Measurements from ENCODE around the gene GOLGA2.
A peak's percentile ranks its signal among the peaks of the same experiment; 100 is the strongest.
"Not testable (repeated sequence)": the region's sequence is repeated elsewhere in the genome, so short reads cannot be mapped to it uniquely, and the experiment has no call there.

Gene GOLGA2

DNA sequence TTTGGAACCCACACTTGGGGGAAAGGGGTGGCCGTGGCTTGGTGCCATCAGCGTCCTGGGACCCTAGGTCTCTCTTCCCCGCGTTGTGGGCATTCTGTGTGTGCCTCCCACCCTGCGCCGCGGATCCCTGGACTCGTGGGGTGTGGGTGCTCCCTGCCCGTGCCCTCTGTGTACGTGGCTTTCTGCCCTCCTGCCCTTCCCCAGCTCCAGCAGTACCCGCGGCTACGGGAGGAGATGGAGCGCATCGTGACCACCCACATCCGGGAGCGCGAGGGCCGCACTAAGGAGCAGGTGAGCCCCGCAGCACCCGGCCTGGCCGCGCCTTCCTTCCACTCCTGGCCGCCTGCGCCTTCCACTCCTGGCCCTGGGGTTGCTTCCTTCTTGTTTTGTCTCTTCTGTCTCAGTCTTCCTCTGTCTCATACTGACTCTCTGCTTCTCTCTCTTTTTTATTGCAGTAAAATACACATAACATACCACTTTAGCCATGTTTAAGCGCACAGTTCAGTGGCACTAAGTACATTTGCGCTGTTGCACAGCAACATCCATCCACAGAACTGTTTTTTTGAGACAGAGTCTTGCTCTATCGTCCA, 41.9 kb downstream of the GOLGA2 start:
- no peak for DNase-seq

DNA sequence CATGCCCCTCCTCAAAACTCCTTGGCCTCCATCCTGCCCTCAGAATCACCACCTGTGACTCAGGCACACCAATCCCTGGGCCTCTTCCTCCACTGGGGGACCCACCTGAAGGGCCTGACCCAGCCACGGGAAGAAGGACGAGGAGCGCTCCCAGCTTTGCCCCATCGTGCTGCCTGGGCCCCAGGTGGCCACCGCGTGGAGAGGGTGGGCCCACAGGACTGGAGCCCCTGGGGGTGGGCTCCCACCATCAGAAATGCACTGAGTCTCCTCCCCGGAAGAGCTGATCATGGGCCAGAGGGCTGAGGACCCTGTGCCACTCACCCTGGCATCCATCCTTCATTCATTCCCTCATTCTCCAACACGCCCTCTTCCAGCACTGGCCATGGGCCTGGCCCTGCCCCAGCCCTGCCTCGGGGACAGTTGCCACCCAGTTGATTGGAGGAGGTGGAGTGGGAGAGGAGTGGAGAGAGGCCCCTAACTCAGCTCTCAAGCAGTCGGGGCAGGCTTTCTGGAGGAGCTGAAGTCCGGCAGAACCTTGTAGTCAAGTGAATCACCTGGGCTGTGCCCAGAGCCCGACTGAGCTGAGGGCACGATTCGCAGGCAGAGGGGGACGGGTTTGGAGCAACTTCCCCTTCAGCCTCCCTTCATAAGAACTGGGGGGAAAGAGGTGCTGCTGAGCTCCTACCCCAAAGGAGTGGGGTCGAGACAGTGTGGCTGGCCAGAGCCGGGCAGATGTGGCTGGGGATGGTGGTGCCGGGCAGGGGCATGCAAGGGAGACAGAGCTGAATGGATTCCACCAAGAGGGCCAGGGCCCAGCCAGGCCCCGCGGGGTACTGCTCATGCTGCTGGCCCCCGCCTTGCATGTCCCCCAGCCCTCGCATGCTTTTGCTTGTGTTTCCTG, 43.0 kb downstream of the GOLGA2 start:
- no peak for DNase-seq

DNA sequence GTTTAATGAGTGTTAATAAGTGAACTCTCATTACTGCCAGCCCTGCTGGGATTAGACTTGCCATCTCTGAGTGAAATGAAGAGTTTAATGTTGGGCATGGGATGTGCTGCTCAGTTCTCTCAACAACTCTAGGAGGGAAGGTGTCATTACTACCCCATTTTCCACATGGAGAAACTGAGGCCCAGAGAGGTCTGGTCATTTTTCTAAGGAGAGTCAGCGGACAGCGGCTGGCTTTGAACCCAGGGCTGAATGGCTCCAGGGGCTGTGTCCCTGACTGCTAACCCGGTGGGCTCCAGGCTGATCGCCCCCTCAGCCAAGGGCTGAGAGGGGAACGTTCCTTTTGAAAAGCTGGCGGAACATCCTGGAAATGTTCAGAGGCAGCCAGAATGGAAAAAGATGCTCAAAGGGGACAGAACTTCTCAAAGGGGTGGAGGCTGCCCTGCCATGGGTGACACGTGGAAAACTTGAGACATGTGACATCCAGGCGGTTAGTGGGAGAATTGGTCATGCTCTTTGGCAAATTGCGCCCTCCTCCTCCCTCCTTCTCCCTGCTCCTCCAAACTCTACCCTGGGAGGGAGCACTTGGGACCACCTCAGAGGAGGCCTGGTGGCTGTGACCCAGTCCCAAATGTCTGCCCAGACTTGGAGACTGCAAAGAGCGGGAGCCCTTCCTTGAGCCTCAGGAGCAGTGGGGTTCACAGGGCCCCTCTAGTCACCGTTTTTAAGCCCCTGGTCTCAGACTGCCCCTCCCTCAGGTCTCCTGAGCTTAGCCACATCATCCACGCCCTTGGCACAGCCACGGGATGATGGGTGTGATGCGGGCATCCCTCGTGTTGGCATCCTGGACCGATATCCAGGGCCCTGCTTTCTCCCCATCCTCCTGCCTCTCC, 43.9 kb downstream of the GOLGA2 start:
- no peak for DNase-seq

DNA sequence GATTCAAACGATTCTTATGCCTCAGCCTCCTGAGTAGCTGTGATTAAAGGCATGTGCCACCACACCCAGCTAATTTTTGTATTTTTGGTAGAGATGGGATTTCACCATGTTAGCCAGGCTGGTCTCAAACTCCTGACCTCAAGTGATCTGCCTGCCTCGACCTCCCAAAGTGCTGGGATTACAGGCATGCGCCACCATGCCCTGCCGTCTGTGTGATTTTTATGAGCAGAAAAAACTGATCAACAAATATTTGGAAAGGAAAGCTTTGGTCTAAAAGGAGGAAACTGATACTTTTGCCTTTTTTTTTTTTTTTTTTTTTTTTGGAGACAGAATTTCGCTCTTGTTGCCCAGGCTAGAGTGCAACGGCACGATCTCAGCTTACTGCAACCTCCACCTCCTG, 44.9 kb downstream of the GOLGA2 start:
- not testable (repeated sequence) for DNase-seq

DNA sequence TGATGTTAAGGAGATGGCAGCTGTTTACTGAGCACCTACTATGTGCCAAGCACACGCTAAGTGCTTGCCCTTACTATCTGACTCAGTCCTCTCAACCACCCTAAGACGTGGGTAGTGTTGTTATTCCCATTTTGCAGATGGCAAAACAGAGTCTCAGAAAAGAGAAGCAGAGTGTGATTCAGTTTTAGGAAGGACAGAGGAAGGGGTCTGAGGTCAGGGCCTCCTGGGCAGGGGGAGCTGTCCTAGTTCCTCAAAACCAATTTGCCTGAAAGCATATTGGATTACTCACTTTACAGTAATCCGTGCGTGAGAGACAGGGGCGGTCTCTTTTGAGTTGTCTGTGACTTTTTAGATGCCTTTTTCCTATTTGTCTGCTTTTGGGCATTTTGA, 49.4 kb downstream of the GOLGA2 start:
- DNase-seq, result no peak

DNA sequence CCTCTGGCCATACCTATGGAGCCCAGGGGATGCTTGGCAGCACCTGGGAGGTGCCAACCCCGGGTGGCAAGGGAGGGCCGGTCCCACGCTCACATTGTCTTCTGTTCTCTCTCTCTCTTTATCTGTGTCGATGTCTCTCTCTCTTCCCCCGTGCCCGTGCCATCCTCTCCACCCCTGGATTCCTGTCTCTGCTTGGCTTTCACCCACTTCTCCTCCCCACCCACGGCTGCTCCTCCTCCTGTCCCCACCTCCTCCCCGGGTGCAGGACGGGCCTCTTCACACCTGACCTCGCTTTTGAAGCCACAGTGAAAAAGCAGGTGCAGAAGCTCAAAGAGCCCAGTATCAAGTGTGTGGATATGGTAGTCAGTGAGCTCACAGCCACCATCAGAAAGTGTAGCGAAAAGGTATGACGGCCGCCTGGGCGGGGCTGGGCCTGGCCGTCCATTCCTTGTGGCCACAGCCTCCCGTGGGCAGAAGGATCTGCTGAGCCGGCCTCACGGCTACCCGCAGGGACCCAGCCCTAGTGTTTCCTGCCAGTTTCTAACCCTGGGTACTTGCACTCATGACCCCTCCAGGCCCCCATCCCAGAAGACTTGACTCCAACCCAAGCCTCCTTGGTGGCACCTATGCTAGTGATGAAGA, 49.9 kb downstream of the GOLGA2 start:
- no peak for DNase-seq

DNA sequence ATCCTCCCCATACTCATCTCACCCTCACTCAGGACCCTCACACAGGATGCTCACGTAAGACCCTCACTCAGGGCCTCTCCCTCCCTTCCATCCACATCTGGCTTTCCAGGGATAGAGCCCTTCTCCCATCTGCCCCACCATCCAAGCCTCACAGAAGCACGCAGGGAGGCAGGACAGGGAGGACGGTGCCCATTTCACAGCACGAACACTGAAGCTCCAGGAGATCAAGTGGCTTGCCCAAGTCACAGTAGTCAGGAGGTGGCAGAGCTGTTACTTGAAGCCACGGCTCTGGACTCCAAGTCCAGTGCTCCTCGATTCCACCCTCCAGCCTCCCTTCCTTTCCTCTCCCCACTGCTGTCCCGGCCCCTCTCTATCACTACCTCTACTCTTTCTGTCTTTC, 50.9 kb downstream of the GOLGA2 start:
- no peak for DNase-seq

DNA sequence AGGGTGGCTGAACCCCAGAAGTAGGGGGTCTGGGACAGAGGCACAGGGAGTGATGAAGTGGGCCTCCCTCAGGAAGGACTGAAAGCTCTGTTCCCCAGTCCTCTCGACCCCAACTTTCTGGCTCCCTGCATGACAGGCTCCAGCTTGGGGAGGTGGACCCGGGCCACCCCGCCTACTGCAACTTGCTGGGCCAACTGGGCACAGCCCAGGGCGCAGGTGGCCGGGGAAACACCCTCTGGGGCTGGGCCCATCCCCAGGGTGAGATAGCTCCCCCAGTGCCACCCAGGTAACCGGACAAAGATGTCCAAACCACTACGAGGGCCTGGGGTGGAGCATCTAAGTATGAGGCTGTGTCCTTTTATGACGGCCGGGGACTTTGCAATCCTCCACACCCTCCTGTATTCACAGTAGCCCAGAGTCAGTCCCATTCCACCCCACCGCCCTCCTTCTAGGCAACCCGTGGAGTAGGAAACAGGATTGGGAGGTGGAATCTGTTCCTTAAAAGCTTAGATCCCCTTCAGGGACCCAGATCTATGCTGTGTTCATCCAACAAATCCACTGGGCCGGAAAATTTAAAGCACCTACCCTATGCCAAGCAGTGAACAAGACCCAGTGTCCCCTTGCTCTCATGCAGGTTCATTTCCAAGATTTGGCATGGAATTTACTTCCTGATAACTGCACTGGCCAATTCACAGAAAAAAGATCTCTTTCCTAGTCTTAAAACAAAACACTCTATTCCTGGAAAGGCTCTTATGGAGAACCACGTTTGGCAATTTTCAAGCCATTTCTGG, 52.7 kb downstream of the GOLGA2 start:
- DNase-seq, result no peak

DNA sequence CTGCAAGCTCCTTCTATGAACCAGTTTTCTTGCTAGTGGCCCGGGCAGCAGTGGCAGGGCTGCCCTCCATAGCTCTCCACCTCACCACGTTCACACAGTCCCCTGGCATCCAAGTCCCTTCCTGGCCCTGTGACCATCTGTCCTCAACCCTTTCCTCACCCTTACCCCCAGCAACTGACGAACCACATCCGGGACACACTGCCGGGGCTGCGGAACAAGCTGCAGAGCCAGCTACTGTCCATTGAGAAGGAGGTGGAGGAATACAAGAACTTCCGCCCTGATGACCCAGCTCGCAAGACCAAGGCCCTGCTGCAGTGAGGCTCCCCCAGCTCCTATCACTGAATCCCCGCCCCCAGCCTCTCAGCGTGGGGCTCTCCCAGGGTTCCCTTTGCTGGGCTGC, 53.8 kb downstream of the GOLGA2 start:
- DNase-seq, result no peak

DNA sequence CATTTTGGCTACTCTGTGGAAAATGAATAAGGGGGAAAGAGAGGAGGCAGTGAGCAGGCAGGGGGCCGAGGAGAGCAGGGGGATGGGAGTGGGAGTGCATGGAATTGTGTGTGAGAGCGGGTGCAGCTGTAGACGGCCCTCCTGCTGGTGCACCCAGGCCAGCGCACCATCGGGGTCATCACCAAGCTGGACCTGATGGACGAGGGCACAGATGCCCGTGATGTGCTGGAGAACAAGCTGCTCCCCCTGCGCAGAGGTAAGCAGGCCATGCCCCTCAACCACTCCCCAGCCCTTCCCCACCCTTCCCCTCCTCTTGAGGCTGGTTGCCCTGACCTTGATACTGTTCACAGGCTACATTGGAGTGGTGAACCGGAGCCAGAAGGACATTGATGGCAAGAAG, 56.0 kb downstream of the GOLGA2 start:
- no peak for DNase-seq

DNA sequence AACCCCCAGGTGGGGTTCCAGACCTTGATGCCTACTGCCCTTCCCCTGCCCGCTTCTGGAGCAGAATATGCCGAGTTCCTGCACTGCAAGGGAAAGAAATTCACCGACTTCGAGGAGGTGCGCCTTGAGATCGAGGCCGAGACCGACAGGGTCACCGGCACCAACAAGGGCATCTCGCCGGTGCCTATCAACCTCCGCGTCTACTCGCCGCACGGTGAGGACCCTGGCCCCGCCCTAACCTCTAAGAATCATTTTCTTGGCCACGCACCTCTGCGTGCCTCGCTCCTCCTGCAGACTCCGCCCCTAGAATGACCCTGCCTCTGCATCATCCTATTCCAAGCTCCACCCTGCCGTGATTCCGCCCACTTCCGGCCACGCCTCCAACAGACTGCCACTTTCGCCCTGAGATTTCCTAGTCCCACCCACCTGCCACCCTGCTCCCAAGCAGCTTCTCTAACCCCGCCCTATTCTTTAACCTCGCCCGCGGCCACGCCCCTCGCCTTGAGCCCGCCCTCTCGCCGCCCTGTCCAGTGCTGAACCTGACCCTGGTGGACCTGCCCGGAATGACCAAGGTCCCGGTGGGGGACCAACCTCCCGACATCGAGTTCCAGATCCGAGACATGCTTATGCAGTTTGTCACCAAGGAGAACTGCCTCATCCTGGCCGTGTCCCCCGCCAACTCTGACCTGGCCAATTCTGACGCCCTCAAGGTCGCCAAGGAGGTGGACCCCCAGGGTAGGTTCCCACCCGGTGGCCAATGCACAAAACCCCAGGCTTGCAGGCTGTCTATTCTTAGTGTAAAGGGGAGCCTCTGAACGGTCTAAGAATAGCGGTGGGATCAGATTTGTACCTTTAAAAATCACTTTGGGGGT, 57.1 kb downstream of the GOLGA2 start:
- peak; percentile 83 for DNase-seq

DNA sequence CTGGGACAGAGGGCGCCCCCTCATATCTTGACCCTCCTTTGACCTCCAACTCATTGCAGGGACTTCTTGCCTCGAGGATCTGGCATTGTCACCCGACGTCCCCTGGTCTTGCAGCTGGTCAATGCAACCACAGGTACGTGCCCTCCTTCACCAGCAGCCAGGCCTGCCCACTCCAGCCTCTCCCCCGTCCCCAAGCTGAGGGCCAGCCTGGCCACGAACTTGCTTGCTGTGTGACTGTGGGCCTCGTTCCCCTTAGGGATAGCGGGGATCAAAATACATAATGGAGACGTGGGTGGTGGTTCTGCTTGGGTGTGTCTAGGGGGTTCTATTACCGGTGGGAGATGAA, 57.7 kb downstream of the GOLGA2 start:
- DNase-seq, result no peak

DNA sequence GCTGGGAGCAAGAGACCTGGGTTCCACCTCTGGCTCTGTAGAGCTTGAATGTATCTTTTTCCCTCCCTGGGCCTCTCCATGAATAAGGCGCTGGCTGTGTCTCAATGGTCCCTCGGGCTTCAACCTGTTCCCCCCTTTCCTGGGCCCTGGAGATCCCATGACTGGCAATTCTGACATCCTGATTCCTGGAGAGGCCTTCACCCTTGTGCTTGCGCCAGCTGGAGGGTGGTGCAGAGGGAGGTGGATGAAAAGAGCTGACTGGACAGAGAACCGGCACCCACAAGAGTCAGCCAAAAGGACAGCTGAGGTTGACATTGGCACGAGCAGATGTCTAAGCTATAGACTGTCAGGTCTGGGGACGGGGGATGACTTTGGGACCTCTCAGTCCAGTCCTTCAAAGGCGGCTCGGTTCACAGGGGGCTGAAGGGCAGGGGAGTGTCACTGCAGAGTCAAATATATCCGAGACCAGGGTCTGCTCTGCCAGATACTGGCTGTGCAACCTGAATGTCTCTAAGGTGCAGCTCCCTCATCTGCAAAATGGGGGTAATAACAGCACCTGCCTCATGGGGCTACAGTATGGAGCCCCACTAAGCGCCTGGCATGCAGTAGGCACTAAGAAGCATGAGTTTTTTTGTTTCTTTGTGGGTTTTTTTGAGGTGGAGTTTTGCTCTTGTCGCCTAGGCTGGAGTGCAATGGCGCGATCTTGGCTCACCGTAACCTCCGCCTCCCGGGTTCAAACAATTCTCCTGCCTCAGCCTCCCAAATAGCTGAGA, 58.8 kb downstream of the GOLGA2 start:
- DNase-seq, result no peak

DNA sequence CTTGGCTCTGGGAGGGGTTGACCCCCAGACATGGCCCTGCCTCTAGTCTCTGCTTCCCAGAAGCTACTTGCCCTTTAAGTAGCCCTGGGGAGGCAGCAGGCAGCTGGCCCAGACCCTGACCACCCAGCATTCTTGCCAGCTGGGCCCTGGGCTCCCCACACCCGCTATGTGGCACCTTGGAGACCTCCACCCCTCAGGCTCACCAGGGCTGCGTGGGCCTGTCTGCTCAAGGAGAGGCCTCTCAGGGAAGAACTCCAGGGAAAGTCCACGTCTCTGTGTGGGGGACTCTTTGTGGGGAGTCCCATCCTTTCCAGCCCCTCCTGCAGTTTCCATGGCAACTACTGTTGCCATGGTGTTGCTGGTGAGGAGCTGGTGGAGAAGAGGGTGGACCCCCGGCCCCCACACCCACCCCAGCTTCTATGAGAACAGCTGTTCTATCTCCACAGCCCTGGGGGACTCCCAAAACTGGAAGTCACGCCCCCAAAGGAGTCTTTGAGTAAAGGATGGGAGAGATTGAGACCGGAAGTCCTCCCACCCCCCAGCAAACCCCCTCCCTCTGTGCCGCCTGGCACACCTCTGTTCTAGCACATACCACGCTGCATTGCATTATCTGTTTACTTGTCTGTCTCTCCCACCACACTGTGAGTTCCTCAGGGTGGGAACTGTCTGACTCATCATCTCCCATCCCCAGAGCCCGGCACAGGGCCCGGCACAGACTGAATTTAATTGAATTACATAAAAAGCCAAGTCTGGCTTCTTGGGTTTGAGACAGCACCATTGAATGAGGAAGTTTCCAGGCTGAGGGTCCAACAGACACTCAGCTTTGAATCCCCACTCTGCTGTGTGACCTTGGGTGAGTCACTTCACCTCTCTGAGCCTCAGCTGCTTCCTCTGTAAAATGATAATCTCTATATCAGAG, 60.1 kb downstream of the GOLGA2 start:
- no peak for DNase-seq

DNA sequence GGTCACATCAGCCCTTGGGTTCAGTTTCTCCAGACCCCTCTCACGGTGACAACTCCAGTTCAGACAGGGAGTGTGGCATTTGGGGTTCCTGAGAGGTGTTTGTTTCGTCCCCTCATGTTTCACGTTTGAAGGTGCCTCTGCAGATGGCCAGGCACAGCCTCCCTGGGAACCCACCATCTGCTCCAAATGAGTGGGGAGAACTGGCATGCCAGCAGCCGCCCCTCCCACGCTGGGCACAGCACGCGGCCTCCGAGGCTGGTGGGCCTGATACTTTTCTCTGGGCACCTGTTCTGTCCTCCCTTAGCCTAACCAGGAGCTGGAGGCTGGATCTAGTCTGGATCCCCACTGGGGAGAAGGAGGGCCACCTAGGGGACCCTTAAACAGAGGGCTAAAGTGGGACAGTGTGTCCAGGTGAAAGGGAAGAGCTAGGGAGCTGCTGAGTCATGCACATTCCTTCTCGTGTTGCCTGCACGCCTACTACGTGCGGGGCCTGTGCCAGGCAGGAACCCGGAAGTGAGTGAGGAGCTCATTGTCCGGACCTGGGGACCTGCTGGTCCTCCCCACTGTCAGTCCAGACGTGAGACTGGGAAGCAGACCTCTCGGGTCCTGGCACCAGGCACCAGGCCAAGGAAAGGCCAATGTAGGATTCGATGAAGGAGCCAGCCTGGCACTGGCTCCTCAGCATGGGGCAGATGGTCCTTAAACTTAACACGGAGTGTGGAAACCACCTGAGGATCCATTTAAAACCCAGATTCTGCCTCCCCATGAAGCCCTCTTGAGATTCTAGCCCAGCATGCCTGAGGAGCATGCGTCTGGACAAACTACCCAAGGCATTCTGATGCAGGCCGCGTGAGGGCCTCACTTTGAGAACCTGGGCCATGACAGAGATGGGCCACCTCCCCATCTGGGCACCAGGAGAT, 61.0 kb downstream of the GOLGA2 start:
- no peak for DNase-seq

DNA sequence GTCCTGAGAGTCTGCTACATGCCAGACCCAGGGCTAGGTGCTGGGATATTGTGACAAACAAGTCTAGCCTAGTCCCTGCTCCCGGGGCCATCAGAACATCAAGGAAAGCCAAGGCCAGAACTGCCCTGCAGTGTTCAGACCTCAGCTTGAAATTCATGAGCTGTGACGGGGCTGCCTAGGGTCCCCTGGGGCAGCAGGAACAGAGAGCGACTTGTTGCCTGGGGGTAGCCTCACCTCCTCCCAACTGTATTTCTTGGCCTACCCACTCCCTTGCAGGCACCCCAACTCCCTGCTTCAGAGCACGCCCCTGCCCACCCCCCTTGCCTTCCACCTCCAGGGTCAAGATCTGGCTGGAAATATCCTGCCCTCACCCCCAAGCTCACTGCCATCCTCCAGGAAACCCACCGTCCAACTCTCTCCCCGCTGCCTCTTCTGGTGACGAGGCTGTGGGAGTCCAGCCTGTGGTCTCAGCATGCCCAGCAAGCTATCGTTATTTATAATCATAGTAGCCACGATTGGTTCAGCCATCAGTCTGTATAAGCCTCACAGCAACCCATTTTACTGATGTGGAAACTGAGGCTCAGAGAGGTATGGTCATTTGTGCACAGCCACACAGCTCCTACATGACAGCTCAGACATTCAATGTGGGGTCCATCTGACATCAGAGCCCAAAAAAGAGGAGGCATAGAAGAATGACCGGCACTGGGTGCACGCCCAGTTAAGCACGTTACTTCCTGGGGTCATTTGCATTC, 61.9 kb downstream of the GOLGA2 start:
- no peak for DNase-seq

DNA sequence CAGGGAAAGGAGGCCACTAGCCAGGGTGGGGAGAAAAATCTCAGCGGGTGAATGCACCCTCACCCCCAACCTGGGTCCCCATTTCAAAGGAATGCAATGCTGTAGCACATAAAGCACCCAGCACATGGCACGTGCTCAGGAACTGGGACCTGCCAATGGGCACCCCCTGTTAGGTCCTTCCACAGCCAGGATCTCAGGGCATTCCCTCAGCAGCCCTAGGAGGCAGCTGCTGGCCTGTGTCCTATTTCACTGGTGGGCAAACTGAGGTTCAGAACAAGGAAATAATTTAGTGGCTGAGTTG, 63.9 kb downstream of the GOLGA2 start:
- no peak for DNase-seq

Data from midbrain (tissue), 1 donor.